AG08395 (cell line): ENCODE data around the gene ZNF12.
"Not testable (repeated sequence)": the region's sequence is repeated elsewhere in the genome, so short reads cannot be mapped to it uniquely, and the experiment has no call there.

ENCODE experiments used
- DNase-seq: peaks from one replicate; pipeline ENCODE4 v3.0.0; 2012; ENCODE audit warnings: mixed read lengths, low spot score

Gene ZNF12

GRCh38 chr7:6706666-6707407 is at the start of gene ZNF12:
Gene ZNF12 (minus strand): TSS chr7:6706947. CDS start chr7:6705173, 1,774 bp downstream.
- DNase-seq = peak; percentile 99

- not testable (repeated sequence) for DNase-seq
Measured at GRCh38 chr7:6753964-6754363, 47.2 kb upstream of the ZNF12 start, which contains the start of gene RSPH10B2. Gene RSPH10B2 (plus strand): TSS chr7:6754103. CDS start chr7:6757678, 3,575 bp downstream.

- not testable (repeated sequence) for DNase-seq
Measured at GRCh38 chr7:6750173-6750572, 43.4 kb upstream of the ZNF12 start.

GRCh38 chr7:6749335-6749734 is 42.6 kb upstream of the ZNF12 start:
- DNase-seq = not testable (repeated sequence)

- not testable (repeated sequence) for DNase-seq
Measured at GRCh38 chr7:6744410-6745100, 37.8 kb upstream of the ZNF12 start.

- not testable (repeated sequence) for DNase-seq
Measured at GRCh38 chr7:6738415-6738814, 31.7 kb upstream of the ZNF12 start.

GRCh38 chr7:6730343-6730633 is 23.5 kb upstream of the ZNF12 start:
- peak; percentile 31 for DNase-seq

GRCh38 chr7:6729492-6730342 is 23.0 kb upstream of the ZNF12 start:
- peak; percentile 97 for DNase-seq

GRCh38 chr7:6728893-6729491 is 22.2 kb upstream of the ZNF12 start:
- not testable (repeated sequence) for DNase-seq

- no peak for DNase-seq
Measured at GRCh38 chr7:6727663-6728062, 20.9 kb upstream of the ZNF12 start.

GRCh38 chr7:6726341-6726740 is 19.6 kb upstream of the ZNF12 start:
- not testable (repeated sequence) for DNase-seq

- no peak for DNase-seq
Measured at GRCh38 chr7:6725003-6725402, 18.3 kb upstream of the ZNF12 start.

- DNase-seq = not testable (repeated sequence)
Measured at GRCh38 chr7:6724351-6724750, 17.6 kb upstream of the ZNF12 start.

GRCh38 chr7:6718124-6718523 is 11.4 kb upstream of the ZNF12 start:
- no peak for DNase-seq

- not testable (repeated sequence) for DNase-seq
Measured at GRCh38 chr7:6715898-6716297, 9.2 kb upstream of the ZNF12 start.

GRCh38 chr7:6714360-6714759 is 7.6 kb upstream of the ZNF12 start:
- no peak for DNase-seq

- no peak for DNase-seq
Measured at GRCh38 chr7:6709808-6710207, 3.1 kb upstream of the ZNF12 start.

- DNase-seq = no peak
Measured at GRCh38 chr7:6708304-6708703, 1.6 kb upstream of the ZNF12 start.

GRCh38 chr7:6705959-6706665 is 635 bp downstream of the ZNF12 start:
- peak; percentile 29 for DNase-seq

- no peak for DNase-seq
Measured at GRCh38 chr7:6701860-6702259, 4.9 kb downstream of the ZNF12 start.

GRCh38 chr7:6700793-6701192 is 6.0 kb downstream of the ZNF12 start:
- no peak for DNase-seq
